NK-92 (cell line): ENCODE data around the gene ATP2B1.
"Not testable (repeated sequence)": the region's sequence is repeated elsewhere in the genome, so short reads cannot be mapped to it uniquely, and the experiment has no call there.

ENCODE experiments used
- DNase-seq: peaks from one replicate; lab custom pipeline; 2025; ENCODE audit not compliant: unreplicated experiment; lab: John Stamatoyannopoulos, UW

Gene ATP2B1

GRCh38 chr12:89708565-89709156 is at the start of gene ATP2B1:
ATP2B1 (minus strand) TSS chr12:89708838; CDS start chr12:89655886, 52,952 bp downstream.
- peak; percentile 20 for DNase-seq

GRCh38 chr12:89757987-89758386 is 49.3 kb upstream of the ATP2B1 start:
- DNase-seq = not testable (repeated sequence)

- no peak for DNase-seq
Observed at GRCh38 chr12:89756585-89757398, 48.2 kb upstream of the ATP2B1 start.

GRCh38 chr12:89756194-89756584 is 47.6 kb upstream of the ATP2B1 start:
- DNase-seq = no peak

- no peak for DNase-seq
Observed at GRCh38 chr12:89753997-89754396, 45.4 kb upstream of the ATP2B1 start.

GRCh38 chr12:89752341-89752740 is 43.7 kb upstream of the ATP2B1 start:
- no peak for DNase-seq

- DNase-seq = no peak
Observed at GRCh38 chr12:89750389-89751351, 42.0 kb upstream of the ATP2B1 start.

GRCh38 chr12:89748791-89749190 is 40.2 kb upstream of the ATP2B1 start:
- DNase-seq = no peak

GRCh38 chr12:89745286-89745685 is 36.6 kb upstream of the ATP2B1 start:
- no peak for DNase-seq

- no peak for DNase-seq
Observed at GRCh38 chr12:89742337-89743022, 33.8 kb upstream of the ATP2B1 start.

- DNase-seq = no peak
Observed at GRCh38 chr12:89740943-89741342, 32.3 kb upstream of the ATP2B1 start.

- no peak for DNase-seq
Observed at GRCh38 chr12:89736995-89737394, 28.4 kb upstream of the ATP2B1 start.

GRCh38 chr12:89733579-89734201 is 25.1 kb upstream of the ATP2B1 start:
- DNase-seq = no peak

- DNase-seq = no peak
Observed at GRCh38 chr12:89732522-89732921, 23.9 kb upstream of the ATP2B1 start.

- no peak for DNase-seq
Observed at GRCh38 chr12:89731614-89732013, 23.0 kb upstream of the ATP2B1 start.

- DNase-seq = no peak
Observed at GRCh38 chr12:89731089-89731488, 22.5 kb upstream of the ATP2B1 start.

- no peak for DNase-seq
Observed at GRCh38 chr12:89729946-89730459, 21.4 kb upstream of the ATP2B1 start.

- no peak for DNase-seq
Observed at GRCh38 chr12:89723276-89723675, 14.6 kb upstream of the ATP2B1 start.

GRCh38 chr12:89721291-89721987 is 12.8 kb upstream of the ATP2B1 start:
- DNase-seq = no peak
